Esophagus muscularis mucosa (tissue), 4 donors: Measurements from ENCODE around the gene RPL21.

ENCODE experiments used
- EP300 ChIP-seq: sonication (generic); formaldehyde crosslinking; IDR thresholded peaks from one replicate; pipeline ENCODE4 v1.6.1; 2017; ENCODE audit warnings: antibody characterized with exemption
- POLR2A ChIP-seq: fragments of 450-650 bp; IDR thresholded peaks from one replicate; pipeline ENCODE4 v1.6.1; 2017; ENCODE audit warnings: antibody characterized with exemption, moderate library complexity, mild to moderate bottlenecking, low read depth
- POLR2AphosphoS5 ChIP-seq, 2 donors: sonication (generic); formaldehyde crosslinking; IDR thresholded peaks; one replicate each; pipeline ENCODE4 v1.6.1; 2017; ENCODE audit warnings: antibody characterized with exemption in 2 of 2
- TF ChIP-seq, protein P1 (sequence below), 3 experiments: fragments of 200-600 bp in 2 of 3; fragments of 450-650 bp in 1 of 3; sonication (generic) in 2 of 3; IDR thresholded peaks; one replicate each; pipeline ENCODE4 v1.5.1; 2017 to 2019; ENCODE audit warnings: antibody characterized with exemption in 3 of 3, mild to moderate bottlenecking in 2 of 3, moderate library complexity in 1 of 3

DNA sequence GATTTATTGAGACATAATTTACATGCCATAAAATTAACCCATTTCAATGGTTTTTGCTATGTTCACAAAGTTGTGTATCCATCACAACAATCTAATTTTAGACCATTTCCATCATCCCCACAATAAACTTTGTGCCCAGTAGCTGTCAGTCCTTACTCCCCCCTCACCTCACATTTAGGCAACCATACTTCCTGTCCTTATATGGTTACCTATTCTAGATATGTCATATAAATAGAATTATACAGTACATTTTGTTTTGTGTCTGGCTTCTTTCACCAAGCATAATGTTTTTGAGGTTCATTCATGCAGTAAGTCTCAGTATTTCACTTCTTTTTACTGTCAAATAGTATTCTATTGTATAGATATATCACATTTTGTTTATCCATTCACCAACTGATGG, 23.2 kb upstream of the RPL21 start:
- no peak for TF ChIP-seq POLR2A
- TF ChIP-seq, protein P1, sequence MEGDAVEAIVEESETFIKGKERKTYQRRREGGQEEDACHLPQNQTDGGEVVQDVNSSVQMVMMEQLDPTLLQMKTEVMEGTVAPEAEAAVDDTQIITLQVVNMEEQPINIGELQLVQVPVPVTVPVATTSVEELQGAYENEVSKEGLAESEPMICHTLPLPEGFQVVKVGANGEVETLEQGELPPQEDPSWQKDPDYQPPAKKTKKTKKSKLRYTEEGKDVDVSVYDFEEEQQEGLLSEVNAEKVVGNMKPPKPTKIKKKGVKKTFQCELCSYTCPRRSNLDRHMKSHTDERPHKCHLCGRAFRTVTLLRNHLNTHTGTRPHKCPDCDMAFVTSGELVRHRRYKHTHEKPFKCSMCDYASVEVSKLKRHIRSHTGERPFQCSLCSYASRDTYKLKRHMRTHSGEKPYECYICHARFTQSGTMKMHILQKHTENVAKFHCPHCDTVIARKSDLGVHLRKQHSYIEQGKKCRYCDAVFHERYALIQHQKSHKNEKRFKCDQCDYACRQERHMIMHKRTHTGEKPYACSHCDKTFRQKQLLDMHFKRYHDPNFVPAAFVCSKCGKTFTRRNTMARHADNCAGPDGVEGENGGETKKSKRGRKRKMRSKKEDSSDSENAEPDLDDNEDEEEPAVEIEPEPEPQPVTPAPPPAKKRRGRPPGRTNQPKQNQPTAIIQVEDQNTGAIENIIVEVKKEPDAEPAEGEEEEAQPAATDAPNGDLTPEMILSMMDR (IDR thresholded peaks at IDR 0.05) = no peak
- TF ChIP-seq POLR2AphosphoS5 (IDR thresholded peaks at IDR 0.05) = no peak
- TF ChIP-seq EP300 = no peak
